ENCODE data around the gene NR3C2. TPM values are rescaled to one million over a fixed set of nuclear protein-coding genes. Genes with fewer than 3 reads are reported as not detected.

Gene NR3C2
- total RNA-seq, 1 experiment from 2014 or later: 14.2 TPM

DNA sequence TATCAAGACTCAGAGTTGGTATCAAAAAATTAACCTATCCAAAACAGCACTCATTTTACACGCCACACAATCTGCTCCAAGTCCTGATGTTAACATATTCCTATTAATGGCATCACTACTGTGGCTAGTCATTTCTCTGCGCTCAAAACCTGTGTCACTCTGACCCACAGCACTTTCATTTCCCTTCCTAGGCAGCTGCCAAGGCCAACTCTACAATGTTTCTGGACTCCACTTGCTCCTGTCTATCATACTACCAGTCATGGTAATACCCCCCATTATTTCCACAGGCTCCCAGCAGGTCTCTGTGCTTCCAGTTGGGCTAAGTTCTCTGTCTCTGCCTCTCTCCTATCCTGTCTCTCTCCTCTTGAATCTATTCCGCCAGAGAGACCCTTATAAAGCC lies 323.6 kb downstream of the NR3C2 start:
- CTCF ChIA-PET: no interaction called here

DNA sequence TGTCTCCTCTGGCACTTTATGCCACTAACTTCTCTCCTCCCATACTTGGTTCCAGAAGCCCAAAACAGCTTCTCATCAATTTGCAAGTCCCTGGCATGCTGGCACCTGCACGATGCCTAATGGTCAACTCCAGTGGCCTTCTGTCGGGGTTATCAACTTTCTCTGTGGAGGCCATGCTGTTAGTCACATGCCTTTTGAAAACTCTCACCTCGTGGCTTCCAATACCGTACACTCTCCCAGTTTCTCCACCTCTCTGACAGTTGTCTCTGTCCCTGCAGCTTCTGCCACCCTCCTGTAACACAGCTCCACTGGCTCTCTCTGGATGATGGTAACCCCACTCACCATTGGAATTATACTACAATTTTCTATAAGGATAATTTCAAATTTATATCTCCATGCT lies 324.0 kb downstream of the NR3C2 start:
- BruUV-seq (replicated peaks): no TSS peak
- Mint-ChIP-seq H3K4me1 (ENCODE audit: low read depth, unreplicated experiment) (peaks cover 2% of the 10 kb centered on the region), H3K4me3 (ENCODE audit: low read depth, unreplicated experiment) (no peak overlapping the region), H3K9me3 (ENCODE audit: low read depth, unreplicated experiment) (peaks cover 5% of the 10 kb centered on the region), H3K36me3 (ENCODE audit: insufficient read depth, unreplicated experiment) (no peaks in the 10 kb centered on the region), H3K27ac (ENCODE audit: unreplicated experiment) (no peak overlapping the region), H3K27me3 (ENCODE audit: unreplicated experiment) (no peaks in the 10 kb centered on the region)
- intact Hi-C loops (cut with micrococcal nuclease; ENCODE audit: unreplicated experiment): no loop called here
- CTCF ChIA-PET: no interaction called here
- TF ChIP-seq, protein P1, sequence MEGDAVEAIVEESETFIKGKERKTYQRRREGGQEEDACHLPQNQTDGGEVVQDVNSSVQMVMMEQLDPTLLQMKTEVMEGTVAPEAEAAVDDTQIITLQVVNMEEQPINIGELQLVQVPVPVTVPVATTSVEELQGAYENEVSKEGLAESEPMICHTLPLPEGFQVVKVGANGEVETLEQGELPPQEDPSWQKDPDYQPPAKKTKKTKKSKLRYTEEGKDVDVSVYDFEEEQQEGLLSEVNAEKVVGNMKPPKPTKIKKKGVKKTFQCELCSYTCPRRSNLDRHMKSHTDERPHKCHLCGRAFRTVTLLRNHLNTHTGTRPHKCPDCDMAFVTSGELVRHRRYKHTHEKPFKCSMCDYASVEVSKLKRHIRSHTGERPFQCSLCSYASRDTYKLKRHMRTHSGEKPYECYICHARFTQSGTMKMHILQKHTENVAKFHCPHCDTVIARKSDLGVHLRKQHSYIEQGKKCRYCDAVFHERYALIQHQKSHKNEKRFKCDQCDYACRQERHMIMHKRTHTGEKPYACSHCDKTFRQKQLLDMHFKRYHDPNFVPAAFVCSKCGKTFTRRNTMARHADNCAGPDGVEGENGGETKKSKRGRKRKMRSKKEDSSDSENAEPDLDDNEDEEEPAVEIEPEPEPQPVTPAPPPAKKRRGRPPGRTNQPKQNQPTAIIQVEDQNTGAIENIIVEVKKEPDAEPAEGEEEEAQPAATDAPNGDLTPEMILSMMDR (IDR thresholded peaks at IDR 0.05; ENCODE audit: unreplicated experiment): no peak
- no peak for DNase-seq

More for the DNA sequence above, 323.6 kb downstream of the NR3C2 start:
- TF ChIP-seq, protein P1 (IDR thresholded peaks at IDR 0.05; ENCODE audit: unreplicated experiment): no peak
- no TSS peak for BruUV-seq (replicated peaks)
- Mint-ChIP-seq H3K27me3 (ENCODE audit: unreplicated experiment) (no peaks in the 10 kb centered on the region), H3K4me1 (ENCODE audit: low read depth, unreplicated experiment) (peaks cover 7% of the 10 kb centered on the region), H3K4me3 (ENCODE audit: low read depth, unreplicated experiment) (no peak overlapping the region), H3K27ac (ENCODE audit: unreplicated experiment) (no peak overlapping the region), H3K36me3 (ENCODE audit: insufficient read depth, unreplicated experiment) (no peaks in the 10 kb centered on the region), H3K9me3 (ENCODE audit: low read depth, unreplicated experiment) (peaks cover 8% of the 10 kb centered on the region)
- no peak for DNase-seq
- intact Hi-C loops (cut with micrococcal nuclease; ENCODE audit: unreplicated experiment): no loop called here

DNA sequence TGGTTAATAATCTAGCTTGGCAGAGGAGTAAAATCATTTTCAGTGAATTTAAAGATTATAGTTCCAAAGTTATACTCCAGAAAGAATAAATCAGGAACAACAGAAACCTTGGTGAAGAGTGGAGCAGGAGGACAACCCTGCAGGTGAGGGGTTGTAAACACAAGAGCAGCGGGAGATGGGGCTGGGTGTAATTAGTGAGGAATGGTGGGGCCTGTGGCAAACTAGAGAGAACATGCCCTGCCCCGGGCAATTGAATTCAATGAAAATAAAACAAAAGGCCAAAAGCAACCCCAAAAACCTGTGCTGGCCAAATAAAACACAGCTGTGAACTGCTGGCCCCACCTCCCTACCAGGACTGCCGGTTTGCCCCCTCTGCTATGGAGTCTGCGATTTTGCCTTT lies 325.2 kb downstream of the NR3C2 start:
- DNase-seq: no peak
- CTCF ChIA-PET: no interaction called here
- Mint-ChIP-seq H3K27me3 (ENCODE audit: unreplicated experiment) (no peaks in the 10 kb centered on the region), H3K9me3 (ENCODE audit: low read depth, unreplicated experiment) (no peaks in the 10 kb centered on the region), H3K27ac (ENCODE audit: unreplicated experiment) (no peak overlapping the region), H3K36me3 (ENCODE audit: insufficient read depth, unreplicated experiment) (no peaks in the 10 kb centered on the region), H3K4me1 (ENCODE audit: low read depth, unreplicated experiment) (no peaks in the 10 kb centered on the region), H3K4me3 (ENCODE audit: low read depth, unreplicated experiment) (no peak overlapping the region)
- no TSS peak for BruUV-seq (replicated peaks)
- TF ChIP-seq, protein P1 (IDR thresholded peaks at IDR 0.05; ENCODE audit: unreplicated experiment): no peak
- intact Hi-C loops (cut with micrococcal nuclease; ENCODE audit: unreplicated experiment): no loop called here

DNA sequence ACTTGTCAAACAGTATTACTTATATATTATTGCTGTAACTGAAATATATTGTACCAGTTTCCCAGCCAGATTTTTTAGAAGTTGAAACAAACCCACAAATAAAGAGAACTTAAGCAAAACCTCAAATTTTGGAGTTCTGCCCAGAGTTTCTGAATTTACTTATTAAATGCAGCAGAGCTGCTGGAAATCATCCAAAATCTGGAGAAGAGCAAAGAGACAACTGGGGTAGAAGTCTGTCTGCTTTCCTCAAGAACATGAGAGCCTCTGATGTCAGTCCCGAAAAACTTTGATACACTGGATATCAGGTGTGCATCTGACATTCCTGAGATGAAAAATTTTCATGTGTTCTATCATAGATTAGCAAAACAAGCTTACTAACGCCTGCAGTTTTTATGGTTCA lies 325.9 kb downstream of the NR3C2 start:
- intact Hi-C loops (cut with micrococcal nuclease; ENCODE audit: unreplicated experiment): no loop called here
- TF ChIP-seq, protein P1 (IDR thresholded peaks at IDR 0.05; ENCODE audit: unreplicated experiment): no peak
- DNase-seq: no peak
- no peaks in the 10 kb centered on the region for H3K36me3 Mint-ChIP-seq (ENCODE audit: insufficient read depth, unreplicated experiment)
- H3K27me3 Mint-ChIP-seq (ENCODE audit: unreplicated experiment): no peaks in the 10 kb centered on the region
- H3K4me1 Mint-ChIP-seq (ENCODE audit: low read depth, unreplicated experiment): no peaks in the 10 kb centered on the region
- no peaks in the 10 kb centered on the region for H3K9me3 Mint-ChIP-seq (ENCODE audit: low read depth, unreplicated experiment)
- no peak overlapping the region for H3K4me3 Mint-ChIP-seq (ENCODE audit: low read depth, unreplicated experiment)
- CTCF ChIA-PET: no interaction called here
- no peak overlapping the region for H3K27ac Mint-ChIP-seq (ENCODE audit: unreplicated experiment)
- no TSS peak for BruUV-seq (replicated peaks)
